Activated CD4-positive, alpha-beta T cell treated with anti-CD3 and anti-CD28 coated beads, Interleukin-2, amount 50 U/mL, for 4 hours (primary cell): ENCODE measurements around the gene ZNF608.

ENCODE experiments used
- DNase-seq, 2 experiments: peaks; one replicate each; pipeline ENCODE4 v3.0.0-alpha.2; 2020

The ZNF608 gene

GRCh38 chr5:124745928-124746915 is at the start of gene ZNF608:
Gene ZNF608, minus strand, starts transcription at chr5:124746639. Its CDS starts 1,650 bp downstream, at chr5:124744989.
- no peak for DNase-seq

- no peak for DNase-seq
Observed at GRCh38 chr5:124795829-124796228, 49.4 kb upstream of the ZNF608 start.

- no peak for DNase-seq
Observed at GRCh38 chr5:124790895-124791732, 44.7 kb upstream of the ZNF608 start.

GRCh38 chr5:124790301-124790894 is 44.0 kb upstream of the ZNF608 start:
- DNase-seq = no peak

GRCh38 chr5:124789104-124789605 is 42.7 kb upstream of the ZNF608 start:
- DNase-seq = no peak

- no peak for DNase-seq
Observed at GRCh38 chr5:124783794-124784193, 37.4 kb upstream of the ZNF608 start.

- DNase-seq = no peak
Observed at GRCh38 chr5:124783285-124783684, 36.8 kb upstream of the ZNF608 start.

GRCh38 chr5:124782262-124782661 is 35.8 kb upstream of the ZNF608 start:
- DNase-seq = no peak

- DNase-seq = no peak
Observed at GRCh38 chr5:124780011-124780410, 33.6 kb upstream of the ZNF608 start.

GRCh38 chr5:124773315-124774311 is 27.2 kb upstream of the ZNF608 start:
- DNase-seq = no peak

- DNase-seq = no peak
Observed at GRCh38 chr5:124772457-124773200, 26.2 kb upstream of the ZNF608 start.

GRCh38 chr5:124771761-124772160 is 25.3 kb upstream of the ZNF608 start:
- no peak for DNase-seq

GRCh38 chr5:124764992-124765611 is 18.7 kb upstream of the ZNF608 start:
- DNase-seq = no peak

- no peak for DNase-seq
Observed at GRCh38 chr5:124764585-124764984, 18.1 kb upstream of the ZNF608 start.

- DNase-seq = no peak
Observed at GRCh38 chr5:124761010-124761409, 14.6 kb upstream of the ZNF608 start.

- DNase-seq = no peak
Observed at GRCh38 chr5:124760608-124761007, 14.2 kb upstream of the ZNF608 start.

- no peak for DNase-seq
Observed at GRCh38 chr5:124755565-124755964, 9.1 kb upstream of the ZNF608 start.

GRCh38 chr5:124755041-124755440 is 8.6 kb upstream of the ZNF608 start:
- DNase-seq = no peak

GRCh38 chr5:124754206-124754927 is 7.9 kb upstream of the ZNF608 start:
- DNase-seq = no peak
